Activated CD8-positive, alpha-beta memory T cell treated with anti-CD3 and anti-CD28 coated beads, Interleukin-2, amount 50 U/mL, for 24 hours (primary cell): Measurements from ENCODE around the gene MAMSTR.

Experiments
- DNase-seq: peaks from one replicate; pipeline ENCODE4 v3.0.0-alpha.2; 2020; ENCODE audit errors: extremely low read depth

MAMSTR gene

DNA sequence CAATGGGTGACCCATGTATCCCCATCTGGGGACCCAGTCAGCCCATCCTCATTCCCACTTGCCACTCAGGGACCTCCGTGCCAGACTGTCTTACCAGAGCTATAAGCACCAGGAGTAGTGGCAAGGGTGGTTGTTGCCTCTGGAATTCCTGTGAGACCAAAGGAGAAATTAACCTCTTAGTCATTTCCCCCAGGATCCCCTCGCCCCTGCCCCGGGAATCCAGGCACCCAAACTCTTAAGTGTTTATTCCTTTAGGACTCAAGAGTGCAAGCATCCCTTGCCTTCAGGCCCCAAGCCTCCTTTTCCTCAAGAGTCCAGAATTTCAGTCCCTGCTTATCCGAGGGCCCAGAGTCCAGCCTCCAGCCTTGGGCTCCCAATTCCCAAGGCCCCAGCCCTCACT lies 55.9 kb downstream of the MAMSTR start:
- no peak for DNase-seq
